Type B pancreatic cell (in vitro differentiated cells): ENCODE data around the gene MPPED2. TPM values are rescaled to one million over a fixed set of nuclear protein-coding genes. Genes with fewer than 3 reads are reported as not detected.
"Not testable (repeated sequence)": the region's sequence is repeated elsewhere in the genome, so short reads cannot be mapped to it uniquely, and the experiment has no call there.

Experiments used
- DNase-seq: peaks from one replicate; pipeline ENCODE4 v3.0.0; 2021; ENCODE audit warnings: mixed read lengths; ENCODE audit not compliant: unreplicated experiment; ENCODE audit errors: extremely low spot score
- H3K27ac Mint-ChIP-seq: 2 replicates; pipeline ENCODE4 v1.8.0; 2021; ENCODE audit warnings: mild to moderate bottlenecking, mixed read lengths
- H3K27me3 Mint-ChIP-seq: 2 replicates; pipeline ENCODE4 v1.8.0; 2021; ENCODE audit warnings: mixed read lengths
- H3K36me3 Mint-ChIP-seq: 2 replicates; pipeline ENCODE4 v1.8.0; 2021; ENCODE audit warnings: mixed read lengths
- H3K4me1 Mint-ChIP-seq: one replicate; pipeline ENCODE4 v1.8.0; 2021; ENCODE audit warnings: mixed read lengths; ENCODE audit not compliant: unreplicated experiment
- H3K4me3 Mint-ChIP-seq: 2 replicates; pipeline ENCODE4 v1.8.0; 2021; ENCODE audit warnings: mild to moderate bottlenecking, mixed read lengths
- H3K9me3 Mint-ChIP-seq: 2 replicates; pipeline ENCODE4 v1.8.0; 2021; ENCODE audit warnings: mixed read lengths
- total RNA-seq: library from RNA; stranded (reverse); gene quantifications from 2 replicates; pipeline ENCODE4 v1.2.1, GENCODE V29; 2021; ENCODE audit warnings: low replicate concordance
- TF ChIP-seq, protein P1 (sequence below): fragments of 200-600 bp; sonication (generic); conservative IDR thresholded peaks from 2 replicates; pipeline ENCODE4 v1.5.0; 2021; ENCODE audit warnings: antibody characterized with exemption, mild to moderate bottlenecking

MPPED2 gene
- total RNA-seq, 1 donor from 2014 or later, result 63.9 TPM

DNA sequence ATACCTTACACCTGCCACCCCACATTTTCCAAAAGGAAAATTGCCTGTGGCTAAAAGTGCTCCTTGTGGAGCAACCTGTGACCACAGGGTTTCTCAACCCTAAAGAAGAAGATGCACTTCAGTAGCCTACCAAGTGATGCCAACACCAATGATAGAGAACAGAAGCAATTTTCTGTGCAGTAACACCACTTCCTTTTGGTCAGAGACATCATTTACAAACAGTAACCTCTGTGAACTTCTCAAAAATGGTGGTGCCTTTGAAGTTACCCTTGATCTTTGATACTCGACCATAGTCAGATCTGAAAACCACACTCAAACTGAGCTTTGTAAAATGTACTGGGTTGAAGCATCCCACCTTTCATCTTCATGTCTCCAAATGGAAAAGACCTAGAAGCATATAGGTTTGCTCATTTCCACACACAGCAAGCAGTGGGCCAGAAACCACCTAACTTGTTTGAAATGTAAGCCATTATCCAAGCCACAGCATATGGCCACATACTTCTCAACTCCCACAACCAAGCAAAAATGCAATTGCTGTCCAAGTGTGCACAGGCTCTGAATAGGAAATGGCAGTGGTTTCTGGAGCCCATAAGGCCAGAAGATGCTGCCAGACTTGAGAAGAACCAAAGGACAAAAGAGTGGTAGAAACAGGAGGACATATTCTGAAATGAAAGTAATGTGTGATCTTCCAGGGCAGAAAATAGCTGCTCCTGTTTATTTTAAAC lies 24.3 kb downstream of the MPPED2 start:
- peaks cover 14% of the 10 kb centered on the region for H3K9me3 Mint-ChIP-seq
- H3K36me3 Mint-ChIP-seq, result peaks cover 28% of the 10 kb centered on the region
- no peak for DNase-seq
- TF ChIP-seq, protein P1, sequence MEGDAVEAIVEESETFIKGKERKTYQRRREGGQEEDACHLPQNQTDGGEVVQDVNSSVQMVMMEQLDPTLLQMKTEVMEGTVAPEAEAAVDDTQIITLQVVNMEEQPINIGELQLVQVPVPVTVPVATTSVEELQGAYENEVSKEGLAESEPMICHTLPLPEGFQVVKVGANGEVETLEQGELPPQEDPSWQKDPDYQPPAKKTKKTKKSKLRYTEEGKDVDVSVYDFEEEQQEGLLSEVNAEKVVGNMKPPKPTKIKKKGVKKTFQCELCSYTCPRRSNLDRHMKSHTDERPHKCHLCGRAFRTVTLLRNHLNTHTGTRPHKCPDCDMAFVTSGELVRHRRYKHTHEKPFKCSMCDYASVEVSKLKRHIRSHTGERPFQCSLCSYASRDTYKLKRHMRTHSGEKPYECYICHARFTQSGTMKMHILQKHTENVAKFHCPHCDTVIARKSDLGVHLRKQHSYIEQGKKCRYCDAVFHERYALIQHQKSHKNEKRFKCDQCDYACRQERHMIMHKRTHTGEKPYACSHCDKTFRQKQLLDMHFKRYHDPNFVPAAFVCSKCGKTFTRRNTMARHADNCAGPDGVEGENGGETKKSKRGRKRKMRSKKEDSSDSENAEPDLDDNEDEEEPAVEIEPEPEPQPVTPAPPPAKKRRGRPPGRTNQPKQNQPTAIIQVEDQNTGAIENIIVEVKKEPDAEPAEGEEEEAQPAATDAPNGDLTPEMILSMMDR, result no peak
- no peak overlapping the region for H3K27ac Mint-ChIP-seq
- H3K4me3 Mint-ChIP-seq, result no peak overlapping the region
- H3K27me3 Mint-ChIP-seq, result no peaks in the 10 kb centered on the region
- peaks cover 26% of the 10 kb centered on the region for H3K4me1 Mint-ChIP-seq

DNA sequence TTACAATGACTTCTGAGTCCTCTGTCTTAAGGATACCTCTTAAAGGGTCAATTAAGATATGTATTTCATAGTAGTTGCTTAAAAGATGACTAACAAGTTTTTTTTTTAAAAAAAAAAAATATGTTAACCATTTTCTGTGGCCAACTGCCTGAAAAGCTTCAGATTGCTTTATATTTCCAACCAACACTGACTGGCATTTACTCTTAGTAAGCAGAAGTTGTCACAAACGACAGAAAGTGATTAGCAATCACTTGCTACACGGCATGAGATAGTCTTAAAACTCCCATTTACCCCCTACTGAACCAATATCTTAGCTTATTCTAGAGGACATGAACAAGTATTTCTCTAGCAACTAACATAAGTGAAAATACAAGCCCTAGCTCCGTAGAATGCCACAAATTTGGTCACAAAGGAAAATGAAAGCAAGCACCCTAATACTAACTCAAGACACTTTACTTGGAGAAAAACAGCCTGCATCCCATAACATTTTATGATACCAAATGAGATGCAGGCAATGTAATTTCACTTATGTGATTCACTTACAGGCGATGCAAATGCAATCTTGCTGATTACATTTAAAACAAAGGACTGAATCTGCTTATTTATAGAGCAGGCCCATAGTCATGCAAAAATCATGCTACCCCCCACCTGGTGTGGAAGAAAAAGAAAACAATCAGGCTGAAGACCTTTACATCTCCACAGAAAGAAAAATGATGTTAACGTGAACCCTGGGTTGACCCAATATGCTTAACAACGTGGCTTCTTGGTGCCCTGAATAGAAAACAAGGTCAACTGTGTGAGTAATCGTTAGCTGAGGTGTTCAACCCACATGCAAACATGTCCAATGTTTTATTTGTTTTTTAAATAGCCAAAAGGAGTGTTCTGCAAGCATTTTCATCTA lies 25.7 kb downstream of the MPPED2 start:
- Mint-ChIP-seq H3K27ac (peak overlapping the region; percentile 52), H3K4me3 (peak overlapping the region; percentile 57), H3K4me1 (peaks cover 29% of the 10 kb centered on the region), H3K36me3 (peaks cover 27% of the 10 kb centered on the region), H3K9me3 (peaks cover 14% of the 10 kb centered on the region), H3K27me3 (no peaks in the 10 kb centered on the region)
- TF ChIP-seq, protein P1, result no peak
- DNase-seq, result no peak

DNA sequence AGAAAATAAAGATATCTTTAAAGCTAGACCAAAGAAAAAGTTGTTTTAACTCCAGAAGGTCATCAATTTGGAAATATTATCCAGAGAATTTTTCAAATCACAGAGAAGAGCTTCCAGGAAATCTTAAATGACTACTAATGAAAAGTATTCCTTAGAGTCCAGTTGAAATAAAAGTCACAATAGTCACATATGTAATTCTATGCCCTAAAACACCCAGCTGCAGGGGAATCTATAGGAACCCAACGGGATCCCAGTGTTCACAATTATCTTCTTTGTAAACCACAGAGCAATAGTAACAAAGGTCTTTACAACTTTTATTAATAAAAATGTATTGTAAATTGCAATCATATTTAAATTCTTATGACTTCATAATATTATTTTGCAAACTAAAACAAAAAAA lies 27.1 kb downstream of the MPPED2 start:
- TF ChIP-seq, protein P1, result no peak
- H3K27ac Mint-ChIP-seq, result no peak overlapping the region

DNA sequence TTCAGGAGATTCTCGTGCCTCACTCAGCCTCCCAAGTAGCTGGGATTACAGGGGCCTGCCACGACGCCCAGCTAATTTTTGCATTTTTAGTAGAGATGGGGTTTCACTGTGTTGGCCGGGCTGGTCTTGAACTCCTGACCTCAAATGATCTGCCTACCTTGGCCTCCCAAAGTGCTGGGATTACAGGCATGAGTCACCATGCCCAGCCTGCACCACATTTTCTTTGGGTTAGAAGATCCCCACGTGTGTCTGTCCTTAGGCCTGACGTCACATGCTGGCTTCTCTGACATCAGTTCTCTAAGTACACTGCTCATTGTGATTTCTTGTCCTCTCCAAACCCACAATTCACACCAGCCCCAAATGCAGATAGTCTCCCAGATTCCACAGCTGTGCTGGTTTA lies 31.6 kb downstream of the MPPED2 start:
- not testable (repeated sequence) for DNase-seq, H3K4me3 Mint-ChIP-seq, H3K27ac Mint-ChIP-seq, H3K36me3 Mint-ChIP-seq, H3K27me3 Mint-ChIP-seq, H3K9me3 Mint-ChIP-seq
- H3K4me1 Mint-ChIP-seq, result peaks cover 28% of the 10 kb centered on the region

More for the DNA sequence above, 27.1 kb downstream of the MPPED2 start:
- peaks cover 24% of the 10 kb centered on the region for H3K4me1 Mint-ChIP-seq
- H3K9me3 Mint-ChIP-seq, result peaks cover 13% of the 10 kb centered on the region
- no peaks in the 10 kb centered on the region for H3K27me3 Mint-ChIP-seq
- no peak for DNase-seq
- H3K4me3 Mint-ChIP-seq, result peak overlapping the region; percentile 23
- peaks cover 16% of the 10 kb centered on the region for H3K36me3 Mint-ChIP-seq

DNA sequence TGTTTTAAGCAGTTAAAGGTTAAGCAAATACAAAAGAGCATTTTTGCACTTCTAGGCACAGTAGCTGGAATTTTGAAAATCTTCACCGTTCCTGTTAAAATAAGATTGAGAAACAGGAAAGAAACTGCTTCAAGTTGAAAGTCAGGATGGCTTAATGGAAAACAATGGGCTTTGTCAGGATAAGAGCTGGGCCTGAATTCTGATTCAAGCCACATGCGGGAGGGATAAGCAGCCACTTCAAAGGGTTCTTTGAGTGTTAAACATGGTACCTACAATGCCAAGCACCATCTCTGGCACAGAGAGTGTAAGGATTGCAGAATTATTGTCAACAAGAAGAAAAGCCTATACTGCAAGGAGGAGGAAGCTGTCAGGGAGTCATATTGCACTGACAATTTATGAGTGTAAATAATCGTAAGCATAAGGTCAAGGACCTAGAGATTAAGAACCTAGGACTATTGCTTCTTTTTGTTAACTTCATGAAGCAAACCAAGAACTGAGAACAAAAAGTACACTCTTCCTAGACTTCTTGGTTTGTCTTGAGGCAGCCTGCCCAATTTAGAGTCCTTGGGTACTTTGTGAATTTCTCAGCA lies 32.5 kb downstream of the MPPED2 start:
- TF ChIP-seq, protein P1, result no peak
- H3K27me3 Mint-ChIP-seq, result no peaks in the 10 kb centered on the region
- peaks cover 4% of the 10 kb centered on the region for H3K9me3 Mint-ChIP-seq
- H3K4me3 Mint-ChIP-seq, result no peak overlapping the region
- no peak overlapping the region for H3K27ac Mint-ChIP-seq
- peaks cover 24% of the 10 kb centered on the region for H3K4me1 Mint-ChIP-seq
- peaks cover 4% of the 10 kb centered on the region for H3K36me3 Mint-ChIP-seq
- no peak for DNase-seq
